Measurements from ENCODE around the gene SHANK1. TPM values are rescaled to one million over a fixed set of nuclear protein-coding genes. Genes with fewer than 3 reads are reported as not detected.

The SHANK1 gene
- total and polyA plus RNA-seq, 11 donors: 0.03 to 2.1 (median 0.44) TPM; not detected in 1

GRCh38 chr19:50657712-50658440, 61.7 kb downstream of the SHANK1 start:
- 2 to 6% (median 4%) methylated on average over 19 to 38 of the region's 38 CpGs for whole genome bisulfite sequencing, 4 donors
- intact Hi-C loops (cut with DNase I): no loop called here
- TF ChIP-seq CTCF (IDR thresholded peaks at IDR 0.05): no peak
- TF ChIP-seq POLR2A (IDR thresholded peaks at IDR 0.05): no peak

GRCh38 chr19:50657222-50657669, 62.4 kb downstream of the SHANK1 start:
- DNase-seq (no peak), ATAC-seq (no peak)
- peaks cover 0 to 10% (median 0%) of the 10 kb centered on the region in 12 donors for H3K9me3 ChIP-seq
- intact Hi-C loops (cut with DNase I): no loop called here
- no peak for TF ChIP-seq POLR2A (IDR thresholded peaks at IDR 0.05)
- TF ChIP-seq CTCF (IDR thresholded peaks at IDR 0.05): no peak
- peaks cover 0 to 19% (median 5%) of the 10 kb centered on the region in 12 donors for H3K4me1 ChIP-seq
- H3K4me3 ChIP-seq: no peak overlapping the region
- peaks cover 8 to 60% (median 32%) of the 10 kb centered on the region in 9 donors for H3K27me3 ChIP-seq
- H3K27ac ChIP-seq: no peak overlapping the region
- WGBS, 4 donors: 53 to 58% (median 56%) methylated on average over 6 of the region's 6 CpGs
- no peaks in the 10 kb centered on the region for H3K36me3 ChIP-seq

More at GRCh38 chr19:50657712-50658440, 61.7 kb downstream of the SHANK1 start:
- Histone ChIP-seq H3K27ac (peak overlapping the region in 3 of 12 donors; percentile 4 to 25 (median 19)), H3K4me3 (peak overlapping the region in 8 of 12 donors; percentile 26 to 49 (median 40)), H3K4me1 (peaks cover 0 to 19% (median 5%) of the 10 kb centered on the region in 12 donors), H3K27me3 (peaks cover 8 to 56% (median 32%) of the 10 kb centered on the region in 9 donors), H3K36me3 (no peaks in the 10 kb centered on the region), H3K9me3 (peaks cover 0 to 10% (median 0%) of the 10 kb centered on the region in 12 donors)
- DNase-seq (peak; percentile 79 to 93 (median 86)), ATAC-seq (peak; percentile 90 to 96 (median 94))

GRCh38 chr19:50654882-50655281, 64.7 kb downstream of the SHANK1 start:
- DNase-seq (no peak), ATAC-seq (no peak)
- intact Hi-C loops (cut with DNase I): no loop called here
- TF ChIP-seq POLR2A (IDR thresholded peaks at IDR 0.05) (no peak), CTCF (IDR thresholded peaks at IDR 0.05) (no peak)
- H3K27me3 ChIP-seq: peaks cover 3 to 46% (median 23%) of the 10 kb centered on the region in 9 donors
- peaks cover 0 to 10% (median 0%) of the 10 kb centered on the region in 12 donors for H3K9me3 ChIP-seq
- H3K27ac ChIP-seq: no peak overlapping the region
- peaks cover 0 to 19% (median 5%) of the 10 kb centered on the region in 12 donors for H3K4me1 ChIP-seq
- no peak overlapping the region for H3K4me3 ChIP-seq
- H3K36me3 ChIP-seq: no peaks in the 10 kb centered on the region

GRCh38 chr19:50652722-50653121, 66.9 kb downstream of the SHANK1 start:
- ATAC-seq (no peak), DNase-seq (no peak)
- Histone ChIP-seq H3K27ac (no peak overlapping the region), H3K27me3 (peaks cover 0 to 36% (median 9%) of the 10 kb centered on the region in 9 donors), H3K4me3 (no peak overlapping the region), H3K36me3 (no peaks in the 10 kb centered on the region), H3K9me3 (peaks cover 0 to 10% (median 0%) of the 10 kb centered on the region in 12 donors), H3K4me1 (peaks cover 0 to 2% (median 0%) of the 10 kb centered on the region in 12 donors)
- intact Hi-C loops (cut with DNase I): no loop called here
- no peak for TF ChIP-seq CTCF (IDR thresholded peaks at IDR 0.05)
- no peak for TF ChIP-seq POLR2A (IDR thresholded peaks at IDR 0.05)
- 86 to 91% (median 90%) methylated on average over 6 of the region's 6 CpGs for WGBS, 4 donors

All from heart left ventricle (tissue), 16 donors.